ENCODE measurements around the gene ADGRD1. TPM values are rescaled to one million over a fixed set of nuclear protein-coding genes. Genes with fewer than 3 reads are reported as not detected.

The ADGRD1 gene
- total RNA-seq, 1 experiment from 2014 or later, result 0.77 TPM

DNA sequence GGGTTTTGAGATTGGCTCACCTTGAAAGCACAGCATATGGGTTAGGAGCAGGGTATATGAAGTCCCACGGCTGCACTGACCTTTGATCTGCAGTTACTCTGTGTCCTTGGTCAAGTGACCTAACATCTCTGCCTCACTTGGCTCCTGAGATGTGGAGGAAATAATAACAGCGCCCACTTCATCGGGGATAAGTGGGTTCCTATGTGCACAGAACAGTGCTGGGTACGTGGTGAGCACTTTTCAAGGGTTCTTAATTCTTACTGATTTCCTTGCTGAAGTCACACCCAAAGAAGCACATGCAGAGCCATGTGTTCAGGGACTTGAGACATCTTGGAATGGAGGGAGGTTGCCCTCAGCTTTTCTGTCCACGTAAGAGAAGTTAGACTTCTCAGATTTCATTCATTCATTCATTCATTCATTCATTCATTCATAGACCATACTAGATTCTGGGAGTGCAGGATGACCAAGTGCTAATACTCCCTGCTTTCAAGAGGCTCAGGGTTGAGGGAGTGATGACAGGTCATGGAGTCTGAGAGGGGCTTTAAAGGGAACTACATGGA is 39.4 kb downstream of the ADGRD1 start:
- DNase-seq (ENCODE audit: low spot score), result no peak
- Mint-ChIP-seq H3K27me3 (ENCODE audit: low read depth) (no peaks in the 10 kb centered on the region), H3K9me3 (peaks cover 8% of the 10 kb centered on the region), H3K27ac (no peak overlapping the region), H3K4me1 (no peaks in the 10 kb centered on the region), H3K4me3 (no peak overlapping the region), H3K36me3 (peaks cover 3% of the 10 kb centered on the region)
- CTCF ChIA-PET, result no interaction called here
- TF ChIP-seq GRHL2 (CRISPR knock-in tag; IDR thresholded peaks at IDR 0.05; ENCODE audit: insufficient replicate concordance, severe bottlenecking) (no peak), ELF4 (CRISPR knock-in tag; IDR thresholded peaks at IDR 0.05; ENCODE audit: low read depth) (no peak), ZNF416 (CRISPR knock-in tag; IDR thresholded peaks at IDR 0.05) (no peak), IRF2 (CRISPR knock-in tag; IDR thresholded peaks at IDR 0.05; ENCODE audit: borderline replicate concordance, low read depth) (no peak), TEAD1 (CRISPR knock-in tag; IDR thresholded peaks at IDR 0.05) (no peak), NR1H2 (CRISPR knock-in tag; IDR thresholded peaks at IDR 0.05) (no peak), NFYB (CRISPR knock-in tag; conservative IDR thresholded peaks at IDR 0.05; ENCODE audit: low read depth) (no peak), FOXP1 (CRISPR knock-in tag; IDR thresholded peaks at IDR 0.05; ENCODE audit: borderline replicate concordance) (no peak), ZNF219 (CRISPR knock-in tag; IDR thresholded peaks at IDR 0.05; ENCODE audit: borderline replicate concordance) (no peak), HMGA2 (CRISPR knock-in tag; IDR thresholded peaks at IDR 0.05) (no peak), NFATC4 (CRISPR knock-in tag; IDR thresholded peaks at IDR 0.05) (no peak), EMX1 (CRISPR knock-in tag; IDR thresholded peaks at IDR 0.05) (no peak), ZNF263 (CRISPR knock-in tag; IDR thresholded peaks at IDR 0.05; ENCODE audit: low read depth) (no peak)
- TF ChIP-seq, protein P1, sequence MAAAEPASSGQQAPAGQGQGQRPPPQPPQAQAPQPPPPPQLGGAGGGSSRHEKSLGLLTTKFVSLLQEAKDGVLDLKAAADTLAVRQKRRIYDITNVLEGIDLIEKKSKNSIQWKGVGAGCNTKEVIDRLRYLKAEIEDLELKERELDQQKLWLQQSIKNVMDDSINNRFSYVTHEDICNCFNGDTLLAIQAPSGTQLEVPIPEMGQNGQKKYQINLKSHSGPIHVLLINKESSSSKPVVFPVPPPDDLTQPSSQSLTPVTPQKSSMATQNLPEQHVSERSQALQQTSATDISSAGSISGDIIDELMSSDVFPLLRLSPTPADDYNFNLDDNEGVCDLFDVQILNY (CRISPR knock-in tag; IDR thresholded peaks at IDR 0.05), result no peak
- TF ChIP-seq, protein P2, sequence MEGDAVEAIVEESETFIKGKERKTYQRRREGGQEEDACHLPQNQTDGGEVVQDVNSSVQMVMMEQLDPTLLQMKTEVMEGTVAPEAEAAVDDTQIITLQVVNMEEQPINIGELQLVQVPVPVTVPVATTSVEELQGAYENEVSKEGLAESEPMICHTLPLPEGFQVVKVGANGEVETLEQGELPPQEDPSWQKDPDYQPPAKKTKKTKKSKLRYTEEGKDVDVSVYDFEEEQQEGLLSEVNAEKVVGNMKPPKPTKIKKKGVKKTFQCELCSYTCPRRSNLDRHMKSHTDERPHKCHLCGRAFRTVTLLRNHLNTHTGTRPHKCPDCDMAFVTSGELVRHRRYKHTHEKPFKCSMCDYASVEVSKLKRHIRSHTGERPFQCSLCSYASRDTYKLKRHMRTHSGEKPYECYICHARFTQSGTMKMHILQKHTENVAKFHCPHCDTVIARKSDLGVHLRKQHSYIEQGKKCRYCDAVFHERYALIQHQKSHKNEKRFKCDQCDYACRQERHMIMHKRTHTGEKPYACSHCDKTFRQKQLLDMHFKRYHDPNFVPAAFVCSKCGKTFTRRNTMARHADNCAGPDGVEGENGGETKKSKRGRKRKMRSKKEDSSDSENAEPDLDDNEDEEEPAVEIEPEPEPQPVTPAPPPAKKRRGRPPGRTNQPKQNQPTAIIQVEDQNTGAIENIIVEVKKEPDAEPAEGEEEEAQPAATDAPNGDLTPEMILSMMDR (IDR thresholded peaks at IDR 0.05), result no peak
- TF ChIP-seq, protein P3, sequence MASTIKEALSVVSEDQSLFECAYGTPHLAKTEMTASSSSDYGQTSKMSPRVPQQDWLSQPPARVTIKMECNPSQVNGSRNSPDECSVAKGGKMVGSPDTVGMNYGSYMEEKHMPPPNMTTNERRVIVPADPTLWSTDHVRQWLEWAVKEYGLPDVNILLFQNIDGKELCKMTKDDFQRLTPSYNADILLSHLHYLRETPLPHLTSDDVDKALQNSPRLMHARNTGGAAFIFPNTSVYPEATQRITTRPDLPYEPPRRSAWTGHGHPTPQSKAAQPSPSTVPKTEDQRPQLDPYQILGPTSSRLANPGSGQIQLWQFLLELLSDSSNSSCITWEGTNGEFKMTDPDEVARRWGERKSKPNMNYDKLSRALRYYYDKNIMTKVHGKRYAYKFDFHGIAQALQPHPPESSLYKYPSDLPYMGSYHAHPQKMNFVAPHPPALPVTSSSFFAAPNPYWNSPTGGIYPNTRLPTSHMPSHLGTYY (CRISPR knock-in tag; IDR thresholded peaks at IDR 0.05), result no peak
- TF ChIP-seq, protein P4, sequence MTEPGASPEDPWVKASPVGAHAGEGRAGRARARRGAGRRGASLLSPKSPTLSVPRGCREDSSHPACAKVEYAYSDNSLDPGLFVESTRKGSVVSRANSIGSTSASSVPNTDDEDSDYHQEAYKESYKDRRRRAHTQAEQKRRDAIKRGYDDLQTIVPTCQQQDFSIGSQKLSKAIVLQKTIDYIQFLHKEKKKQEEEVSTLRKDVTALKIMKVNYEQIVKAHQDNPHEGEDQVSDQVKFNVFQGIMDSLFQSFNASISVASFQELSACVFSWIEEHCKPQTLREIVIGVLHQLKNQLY (CRISPR knock-in tag; IDR thresholded peaks at IDR 0.05), result no peak
- TF ChIP-seq, protein P5, sequence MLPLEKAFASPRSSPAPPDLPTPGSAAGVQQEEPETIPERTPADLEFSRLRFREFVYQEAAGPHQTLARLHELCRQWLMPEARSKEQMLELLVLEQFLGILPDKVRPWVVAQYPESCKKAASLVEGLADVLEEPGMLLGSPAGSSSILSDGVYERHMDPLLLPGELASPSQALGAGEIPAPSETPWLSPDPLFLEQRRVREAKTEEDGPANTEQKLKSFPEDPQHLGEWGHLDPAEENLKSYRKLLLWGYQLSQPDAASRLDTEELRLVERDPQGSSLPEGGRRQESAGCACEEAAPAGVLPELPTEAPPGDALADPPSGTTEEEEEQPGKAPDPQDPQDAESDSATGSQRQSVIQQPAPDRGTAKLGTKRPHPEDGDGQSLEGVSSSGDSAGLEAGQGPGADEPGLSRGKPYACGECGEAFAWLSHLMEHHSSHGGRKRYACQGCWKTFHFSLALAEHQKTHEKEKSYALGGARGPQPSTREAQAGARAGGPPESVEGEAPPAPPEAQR (CRISPR knock-in tag; IDR thresholded peaks at IDR 0.05), result no peak
- TF ChIP-seq, protein P6, sequence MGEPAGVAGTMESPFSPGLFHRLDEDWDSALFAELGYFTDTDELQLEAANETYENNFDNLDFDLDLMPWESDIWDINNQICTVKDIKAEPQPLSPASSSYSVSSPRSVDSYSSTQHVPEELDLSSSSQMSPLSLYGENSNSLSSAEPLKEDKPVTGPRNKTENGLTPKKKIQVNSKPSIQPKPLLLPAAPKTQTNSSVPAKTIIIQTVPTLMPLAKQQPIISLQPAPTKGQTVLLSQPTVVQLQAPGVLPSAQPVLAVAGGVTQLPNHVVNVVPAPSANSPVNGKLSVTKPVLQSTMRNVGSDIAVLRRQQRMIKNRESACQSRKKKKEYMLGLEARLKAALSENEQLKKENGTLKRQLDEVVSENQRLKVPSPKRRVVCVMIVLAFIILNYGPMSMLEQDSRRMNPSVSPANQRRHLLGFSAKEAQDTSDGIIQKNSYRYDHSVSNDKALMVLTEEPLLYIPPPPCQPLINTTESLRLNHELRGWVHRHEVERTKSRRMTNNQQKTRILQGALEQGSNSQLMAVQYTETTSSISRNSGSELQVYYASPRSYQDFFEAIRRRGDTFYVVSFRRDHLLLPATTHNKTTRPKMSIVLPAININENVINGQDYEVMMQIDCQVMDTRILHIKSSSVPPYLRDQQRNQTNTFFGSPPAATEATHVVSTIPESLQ (CRISPR knock-in tag; IDR thresholded peaks at IDR 0.05), result no peak
- ATAC-seq, result no peak
- POLR2A ChIA-PET, result no interaction called here

Data from WTC11 (cell line).